HG02870 (cell line): ENCODE measurements around the gene PRSS3.
"Not testable (repeated sequence)": the region's sequence is repeated elsewhere in the genome, so short reads cannot be mapped to it uniquely, and the experiment has no call there.

Experiments
- ATAC-seq: cut with Tn5 transposase; IDR thresholded peaks from one replicate; pipeline ENCODE4 v1.9.1; 2021; ENCODE audit warnings: mild to moderate bottlenecking, moderate library complexity; ENCODE audit not compliant: unreplicated experiment

PRSS3 gene

GRCh38 chr9:33816327-33817252 is 21.2 kb downstream of the PRSS3 start, which contains the start of gene UBE2R2:
TSS of gene UBE2R2 (plus strand) at chr9:33817160. CDS start at chr9:33817758, 598 bp downstream.
- peak; percentile 62 for ATAC-seq

- ATAC-seq = peak; percentile 14
Measured at GRCh38 chr9:33817327-33818166, 22.2 kb downstream of the PRSS3 start.

DNA sequence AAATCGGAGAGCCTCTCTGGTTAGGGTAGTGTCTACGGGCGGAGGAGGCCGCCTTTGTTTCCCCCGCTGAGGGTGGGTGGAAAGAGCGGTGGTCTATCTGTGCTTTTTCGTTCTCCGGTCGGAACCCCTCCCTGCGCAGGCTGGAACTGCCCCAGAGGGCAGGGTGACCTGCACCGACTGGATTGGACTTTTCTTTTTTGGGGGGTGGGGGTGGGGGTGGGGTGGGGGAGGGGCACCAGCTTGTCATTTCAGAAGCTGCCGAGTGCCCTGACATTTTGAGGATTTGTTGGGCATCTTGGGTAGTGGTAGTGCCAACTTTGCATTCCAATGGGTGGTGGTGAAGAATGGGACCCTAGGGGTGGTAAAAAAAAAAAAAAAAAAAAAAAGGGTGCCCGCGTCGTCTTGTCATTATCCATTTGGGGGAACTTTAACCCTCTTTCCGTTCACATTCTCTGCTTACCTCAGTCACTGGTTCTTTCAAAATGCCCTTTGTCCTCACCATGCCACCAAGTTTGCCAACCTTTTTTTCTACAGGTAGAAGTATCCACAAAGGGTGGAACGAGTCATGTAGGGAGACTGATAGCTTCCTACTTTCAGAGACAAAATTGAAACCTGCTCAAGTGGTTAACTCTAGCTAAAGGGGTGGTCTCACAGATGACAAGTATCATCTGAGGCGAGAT is 22.9 kb downstream of the PRSS3 start:
- no peak for ATAC-seq

DNA sequence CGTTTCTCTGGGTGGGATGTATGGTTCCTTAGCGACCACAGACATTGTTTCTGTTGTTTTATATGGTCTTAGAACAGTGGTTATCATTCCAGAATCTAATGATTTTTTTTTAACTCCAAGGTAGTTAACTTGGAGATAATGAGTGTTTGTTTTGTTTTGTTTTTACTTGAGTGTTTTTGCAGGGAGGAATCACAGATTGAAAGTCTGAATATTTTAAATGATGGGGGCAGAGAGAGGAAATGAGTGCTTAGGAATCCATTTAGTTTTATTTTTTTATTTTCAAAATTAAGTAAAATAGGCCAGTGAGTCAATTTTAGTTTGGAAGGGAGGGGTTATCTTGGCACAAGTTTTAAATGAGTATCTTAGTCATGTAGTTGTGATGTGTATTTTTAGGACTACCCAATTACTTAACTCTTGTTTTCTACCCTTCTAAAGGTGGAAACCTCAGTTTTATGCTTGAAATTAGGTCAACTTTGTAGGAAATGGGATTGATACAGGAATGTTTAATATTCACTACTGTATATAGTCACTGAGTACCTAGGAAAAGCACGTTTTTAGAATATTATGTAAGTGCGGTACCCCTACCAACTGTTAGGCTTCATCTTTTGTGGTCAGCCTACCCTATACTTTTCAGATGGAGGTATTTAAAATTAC is 23.6 kb downstream of the PRSS3 start:
- no peak for ATAC-seq

GRCh38 chr9:33820231-33820745 is 24.9 kb downstream of the PRSS3 start:
- no peak for ATAC-seq

GRCh38 chr9:33823801-33824200 is 28.4 kb downstream of the PRSS3 start:
- no peak for ATAC-seq

GRCh38 chr9:33827285-33827684 is 31.9 kb downstream of the PRSS3 start:
- not testable (repeated sequence) for ATAC-seq

DNA sequence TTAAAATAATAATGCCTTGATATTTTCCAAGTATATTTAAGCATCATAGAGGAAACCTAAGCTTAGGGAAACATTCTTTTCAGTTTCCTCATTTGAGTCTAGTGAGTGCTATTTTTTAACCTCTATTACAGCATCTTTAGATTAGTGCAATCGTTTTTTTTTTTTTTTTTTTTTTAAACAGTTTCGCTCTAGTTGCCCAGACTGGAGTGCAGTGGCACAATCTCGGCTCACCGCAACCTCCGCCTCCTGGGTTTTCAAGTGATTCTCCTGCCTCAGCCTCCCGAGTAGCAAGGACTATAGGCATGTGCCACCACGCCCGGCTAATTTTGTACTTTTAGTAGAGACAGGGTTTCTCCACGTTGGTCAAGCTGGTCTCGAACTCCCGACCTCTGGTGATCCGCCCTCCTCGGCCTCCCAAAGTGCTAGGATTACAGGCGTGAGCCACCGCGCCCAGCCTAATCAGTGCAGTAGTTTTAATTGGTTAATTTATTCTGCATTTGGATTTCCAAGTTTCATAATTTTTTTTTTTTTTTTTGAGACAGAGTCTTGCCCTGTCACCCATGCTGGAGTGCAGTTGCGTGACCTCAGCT is 34.4 kb downstream of the PRSS3 start:
- ATAC-seq = not testable (repeated sequence)

DNA sequence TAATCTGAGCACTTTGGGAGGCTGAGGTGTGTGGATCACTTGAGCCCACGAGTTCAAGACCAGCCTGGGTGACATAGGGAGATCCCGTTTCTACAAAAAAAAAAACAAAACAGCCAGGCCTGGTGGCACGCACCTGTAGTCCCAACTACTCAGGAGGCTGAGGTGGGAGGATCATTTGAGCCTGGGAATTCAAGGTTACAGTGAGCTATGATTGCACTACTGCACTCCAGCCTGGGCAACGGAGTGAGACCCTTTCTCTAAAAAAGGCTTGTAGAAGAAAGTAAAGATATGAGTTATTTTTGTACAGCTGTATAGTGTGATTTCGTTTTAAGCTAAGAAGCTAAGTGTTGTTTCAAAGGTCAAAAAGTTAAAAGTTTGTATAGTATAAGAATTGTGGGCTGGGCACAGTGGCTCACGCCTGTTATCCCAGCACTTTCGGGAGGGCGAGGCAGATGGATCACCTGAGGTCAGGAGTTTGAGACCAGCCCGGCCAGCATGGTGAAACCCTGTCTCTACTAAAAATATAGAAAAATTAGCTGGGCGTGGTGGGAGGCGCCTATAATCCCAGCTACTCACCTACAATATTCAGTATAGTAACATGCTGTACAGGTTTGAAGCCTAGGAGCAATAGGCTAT is 40.4 kb downstream of the PRSS3 start:
- no peak for ATAC-seq

- not testable (repeated sequence) for ATAC-seq
Measured at GRCh38 chr9:33836261-33836660, 40.9 kb downstream of the PRSS3 start.

- ATAC-seq = no peak
Measured at GRCh38 chr9:33837138-33837537, 41.8 kb downstream of the PRSS3 start.

GRCh38 chr9:33840381-33840780 is 45.0 kb downstream of the PRSS3 start:
- ATAC-seq = no peak

GRCh38 chr9:33843312-33843961 is 48.1 kb downstream of the PRSS3 start:
- no peak for ATAC-seq

- no peak for ATAC-seq
Measured at GRCh38 chr9:33846231-33846630, 50.9 kb downstream of the PRSS3 start.

DNA sequence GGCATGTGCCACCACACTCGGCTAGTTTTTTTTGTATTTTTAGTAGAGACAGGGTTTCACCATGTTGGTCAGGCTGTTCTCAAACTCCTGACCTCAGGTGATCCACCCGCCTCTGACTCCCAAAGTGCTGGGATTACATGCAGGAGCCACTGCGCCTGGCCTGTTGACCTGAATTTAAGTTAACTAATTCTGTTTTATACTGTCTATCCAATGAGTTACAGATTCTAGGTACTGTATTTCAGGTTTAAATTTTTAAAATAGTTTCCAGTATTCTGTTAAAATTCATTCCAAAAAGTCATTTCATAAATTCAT is 52.5 kb downstream of the PRSS3 start:
- ATAC-seq = not testable (repeated sequence)
